Measurements from ENCODE around the gene CD44.
A peak's percentile ranks its signal among the peaks of the same experiment; 100 is the strongest.

The CD44 gene

DNA sequence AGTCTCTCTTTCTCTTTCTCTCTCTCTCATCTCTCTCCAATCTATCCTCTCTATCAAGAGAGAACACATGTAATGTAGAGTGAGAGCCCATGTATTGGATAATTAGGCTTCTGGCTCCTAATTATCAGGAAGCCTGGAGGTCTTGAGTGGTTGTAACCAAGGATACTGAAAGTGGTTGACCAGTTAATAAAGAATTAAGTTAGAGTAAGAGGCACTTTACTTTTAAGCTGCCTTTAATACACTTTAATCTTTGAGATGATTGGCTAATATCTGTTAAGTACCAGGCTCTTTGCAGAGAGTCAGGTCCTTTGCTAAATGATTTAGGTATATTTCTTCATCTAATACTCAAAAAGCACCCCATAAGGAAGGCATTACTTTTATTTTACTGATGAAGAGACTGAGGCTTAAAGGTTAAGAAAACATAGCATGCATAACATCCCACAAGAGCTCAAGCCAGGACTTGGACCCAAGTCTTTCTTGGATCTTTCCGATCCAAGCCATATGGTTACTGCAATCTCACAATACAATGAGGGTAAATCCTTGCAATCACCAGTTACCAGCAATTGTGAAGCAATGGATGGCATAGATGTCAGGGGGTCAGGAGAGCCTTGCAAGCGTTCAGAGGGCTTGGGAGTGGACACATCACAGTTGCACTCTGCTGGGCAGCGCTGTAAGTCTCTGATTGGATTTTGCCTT is 22.1 kb downstream of the CD44 start:
- no peak for DNase-seq
- peaks cover 3 to 19% (median 15%) of the 10 kb centered on the region in 4 experiments for H3K36me3 ChIP-seq (ENCODE audit: control insufficient read depth in 4 of 4, insufficient read depth in 4 of 4, low read length in 3 of 4)
- H3K9me3 ChIP-seq (ENCODE audit: control extremely low read depth in 1 of 5, control insufficient read depth in 4 of 5, insufficient read depth in 2 of 5, low read depth in 1 of 5, low read length in 4 of 5), result no peaks in the 10 kb centered on the region
- no peaks in the 10 kb centered on the region for H3K27me3 ChIP-seq (replicated peaks in 2 of 5; ENCODE audit: control insufficient read depth in 4 of 5, insufficient read depth in 5 of 5, low read length in 4 of 5)
- H3K4me1 ChIP-seq (ENCODE audit: control extremely low read depth in 1 of 4, control insufficient read depth in 4 of 4, insufficient read depth in 4 of 4, low read length in 3 of 4), result peaks cover 33 to 70% (median 51%) of the 10 kb centered on the region in 4 experiments
- H3K4me3 ChIP-seq (ENCODE audit: control insufficient read depth in 1 of 7, extremely low read depth in 1 of 7, insufficient read depth in 4 of 7, low read depth in 2 of 7, low read length in 6 of 7), result no peak overlapping the region
- WGBS (ENCODE audit: insufficient coverage), result 100% methylated on average over 1 of the region's 3 CpGs
- POLR2A ChIA-PET, result no interaction called here
- no peak overlapping the region for H3K27ac ChIP-seq (ENCODE audit: insufficient read depth in 1 of 2, low read depth in 1 of 2, low read length in 2 of 2, poor library complexity in 1 of 2, severe bottlenecking in 2 of 2)
- CTCF ChIA-PET, result interaction anchor here (0.6 to 2.1 kb wide), 5 partner anchors 11 to 161 kb away, joined by 3 to 8 read pairs (median 3); partner anchors contain the start of gene CD44

DNA sequence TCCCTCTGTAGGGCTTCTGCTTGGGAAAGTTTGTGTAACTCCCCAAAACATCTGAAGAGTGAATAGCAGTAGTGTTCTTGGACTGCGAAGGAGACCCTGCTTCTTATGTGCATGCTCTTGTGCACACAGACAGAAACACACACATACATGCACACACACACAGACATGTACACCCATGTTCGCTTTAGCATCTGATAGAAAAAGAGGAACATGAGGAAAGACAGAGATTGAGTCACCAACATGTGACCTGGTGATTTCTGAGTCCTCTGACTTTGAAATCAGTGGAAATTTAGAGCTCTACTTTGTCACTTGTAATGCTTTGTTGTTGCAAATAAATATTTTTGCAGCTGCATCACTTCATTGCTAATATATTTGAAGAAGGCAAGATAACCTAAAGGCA is 23.8 kb downstream of the CD44 start:
- Histone ChIP-seq H3K27ac (ENCODE audit: insufficient read depth in 1 of 2, low read depth in 1 of 2, low read length in 2 of 2, poor library complexity in 1 of 2, severe bottlenecking in 2 of 2) (no peak overlapping the region), H3K27me3 (replicated peaks in 2 of 5; ENCODE audit: control insufficient read depth in 4 of 5, insufficient read depth in 5 of 5, low read length in 4 of 5) (no peaks in the 10 kb centered on the region), H3K36me3 (ENCODE audit: control insufficient read depth in 4 of 4, insufficient read depth in 4 of 4, low read length in 3 of 4) (peaks cover 3 to 24% (median 13%) of the 10 kb centered on the region in 4 experiments), H3K4me1 (ENCODE audit: control extremely low read depth in 1 of 4, control insufficient read depth in 4 of 4, insufficient read depth in 4 of 4, low read length in 3 of 4) (peaks cover 47 to 75% (median 66%) of the 10 kb centered on the region in 4 experiments), H3K9me3 (ENCODE audit: control extremely low read depth in 1 of 5, control insufficient read depth in 4 of 5, insufficient read depth in 2 of 5, low read depth in 1 of 5, low read length in 4 of 5) (no peaks in the 10 kb centered on the region), H3K4me3 (ENCODE audit: control insufficient read depth in 1 of 7, extremely low read depth in 1 of 7, insufficient read depth in 4 of 7, low read depth in 2 of 7, low read length in 6 of 7) (no peak overlapping the region)
- 100% methylated on average over 1 of the region's 2 CpGs for WGBS (ENCODE audit: insufficient coverage)
- ChIA-PET POLR2A (interaction anchor here (0.6 to 1.0 kb wide), 3 partner anchors 12 to 624 kb away, joined by 3 to 5 read pairs (median 3); no protein-coding TSS in a partner anchor), CTCF (interaction anchor here (0.7 to 2.8 kb wide), 15 partner anchors 9 to 236 kb away, joined by 3 to 12 read pairs (median 5); no protein-coding TSS in a partner anchor)
- peak; percentile 88 to 96 (median 94) for DNase-seq

DNA sequence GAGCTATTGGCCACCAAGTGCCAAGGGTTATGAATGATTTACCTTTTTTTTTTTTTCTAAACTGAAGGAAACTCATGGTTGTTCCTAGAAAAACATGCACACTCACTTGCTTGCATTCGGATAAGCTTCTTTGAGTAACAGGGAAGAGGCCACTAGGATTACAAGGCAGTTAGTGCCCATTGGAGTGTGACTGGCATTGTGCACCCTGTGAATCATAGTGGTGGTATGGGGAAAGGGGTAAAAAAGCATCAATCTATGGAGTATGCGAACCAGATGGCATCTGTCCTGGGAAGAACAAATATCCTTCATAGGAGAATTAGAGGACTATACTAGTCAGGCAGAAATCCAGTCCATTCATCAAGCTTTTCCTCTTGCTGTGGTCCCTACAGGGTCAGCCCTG is 24.2 kb downstream of the CD44 start:
- no peaks in the 10 kb centered on the region for H3K27me3 ChIP-seq (replicated peaks in 2 of 5; ENCODE audit: control insufficient read depth in 4 of 5, insufficient read depth in 5 of 5, low read length in 4 of 5)
- POLR2A ChIA-PET, result interaction anchor here (0.6 to 1.0 kb wide), 3 partner anchors 12 to 624 kb away, joined by 3 to 5 read pairs (median 3); no protein-coding TSS in a partner anchor
- no peaks in the 10 kb centered on the region for H3K9me3 ChIP-seq (ENCODE audit: control extremely low read depth in 1 of 5, control insufficient read depth in 4 of 5, insufficient read depth in 2 of 5, low read depth in 1 of 5, low read length in 4 of 5)
- CTCF ChIA-PET, result interaction anchor here (0.7 to 2.8 kb wide), 15 partner anchors 8 to 236 kb away, joined by 3 to 12 read pairs (median 5); no protein-coding TSS in a partner anchor
- peaks cover 2 to 23% (median 13%) of the 10 kb centered on the region in 4 experiments for H3K36me3 ChIP-seq (ENCODE audit: control insufficient read depth in 4 of 4, insufficient read depth in 4 of 4, low read length in 3 of 4)
- no peak for DNase-seq
- 75% methylated on average over 2 of the region's 2 CpGs for WGBS (ENCODE audit: insufficient coverage)
- peaks cover 51 to 78% (median 68%) of the 10 kb centered on the region in 4 experiments for H3K4me1 ChIP-seq (ENCODE audit: control extremely low read depth in 1 of 4, control insufficient read depth in 4 of 4, insufficient read depth in 4 of 4, low read length in 3 of 4)
- no peak overlapping the region for H3K27ac ChIP-seq (ENCODE audit: insufficient read depth in 1 of 2, low read depth in 1 of 2, low read length in 2 of 2, poor library complexity in 1 of 2, severe bottlenecking in 2 of 2)
- H3K4me3 ChIP-seq (ENCODE audit: control insufficient read depth in 1 of 7, extremely low read depth in 1 of 7, insufficient read depth in 4 of 7, low read depth in 2 of 7, low read length in 6 of 7), result no peak overlapping the region

DNA sequence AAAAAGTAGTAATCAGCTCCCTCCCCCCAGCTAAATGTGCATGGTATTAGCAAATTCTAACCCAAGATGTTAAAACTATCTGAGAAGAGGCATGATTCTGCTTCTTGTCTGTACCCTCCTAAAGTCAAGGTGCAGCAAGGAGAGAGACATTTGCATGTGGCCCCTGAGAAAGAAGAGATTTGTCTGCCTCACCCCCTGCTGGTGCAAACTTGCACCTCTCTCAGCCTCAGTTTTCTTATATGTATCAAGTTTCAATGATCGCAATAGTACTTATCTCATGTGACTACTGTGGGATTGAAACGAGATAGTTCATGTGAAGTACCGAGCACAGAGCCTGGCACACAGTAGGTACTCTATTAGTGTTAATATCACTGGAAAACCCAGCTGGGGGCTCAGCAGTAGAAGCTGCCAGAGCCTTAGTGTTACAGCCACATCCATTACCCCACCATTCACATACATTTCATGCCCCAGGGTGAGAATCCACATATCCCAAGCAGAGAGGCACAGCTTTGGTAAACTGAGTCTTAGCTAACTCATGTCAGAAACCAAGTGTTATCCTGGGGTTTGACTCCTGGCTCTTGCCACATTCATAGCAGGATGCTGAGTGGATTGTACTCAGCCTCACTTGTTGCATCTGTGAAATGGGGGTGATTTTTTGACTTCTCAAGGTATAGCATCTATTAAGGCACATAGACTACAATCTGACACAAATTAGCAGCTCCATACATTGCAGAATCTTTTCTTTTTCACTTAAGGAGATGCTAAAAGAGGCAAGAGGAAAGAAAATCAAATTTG is 24.9 kb downstream of the CD44 start:
- DNase-seq, result no peak

DNA sequence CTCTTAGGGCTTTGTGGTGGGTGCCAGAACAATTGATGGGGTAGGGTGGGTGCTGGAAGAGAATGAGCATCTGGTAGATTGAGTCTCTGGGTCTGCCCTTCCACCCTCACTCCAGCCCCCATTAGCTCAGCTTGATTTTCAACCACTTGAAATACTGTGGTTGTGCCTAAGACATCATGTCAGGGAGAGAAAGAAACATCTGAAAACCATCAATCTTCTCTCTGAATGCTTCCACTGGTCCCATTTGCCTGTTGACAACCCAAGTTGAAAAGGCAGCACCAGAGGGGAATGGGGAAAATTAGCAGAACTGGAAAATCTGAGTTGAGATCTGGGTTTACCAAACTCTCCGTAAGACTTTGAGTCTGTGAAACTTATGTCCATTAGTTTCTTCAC is 26.1 kb downstream of the CD44 start:
- Histone ChIP-seq H3K9me3 (ENCODE audit: control extremely low read depth in 1 of 5, control insufficient read depth in 4 of 5, insufficient read depth in 2 of 5, low read depth in 1 of 5, low read length in 4 of 5) (no peaks in the 10 kb centered on the region), H3K4me3 (ENCODE audit: control insufficient read depth in 1 of 7, extremely low read depth in 1 of 7, insufficient read depth in 4 of 7, low read depth in 2 of 7, low read length in 6 of 7) (peak overlapping the region in 3 of 7 experiments; percentile 17 to 23 (median 23)), H3K27ac (ENCODE audit: insufficient read depth in 1 of 2, low read depth in 1 of 2, low read length in 2 of 2, poor library complexity in 1 of 2, severe bottlenecking in 2 of 2) (peak overlapping the region in 1 of 2 experiments; percentile 84), H3K36me3 (ENCODE audit: control insufficient read depth in 4 of 4, insufficient read depth in 4 of 4, low read length in 3 of 4) (peaks cover 2 to 26% (median 7%) of the 10 kb centered on the region in 4 experiments), H3K27me3 (replicated peaks in 2 of 5; ENCODE audit: control insufficient read depth in 4 of 5, insufficient read depth in 5 of 5, low read length in 4 of 5) (no peaks in the 10 kb centered on the region), H3K4me1 (ENCODE audit: control extremely low read depth in 1 of 4, control insufficient read depth in 4 of 4, insufficient read depth in 4 of 4, low read length in 3 of 4) (peaks cover 54 to 81% (median 73%) of the 10 kb centered on the region in 4 experiments)
- DNase-seq, result no peak
- ChIA-PET POLR2A (no interaction called here), CTCF (interaction anchor here (1.0 to 5.0 kb wide), 6 partner anchors 11 to 165 kb away, joined by 3 to 26 read pairs (median 5); no protein-coding TSS in a partner anchor)
- WGBS (ENCODE audit: insufficient coverage), result 100% methylated on average over 1 of the region's 1 CpG

More for the DNA sequence above, 24.9 kb downstream of the CD44 start:
- Histone ChIP-seq H3K9me3 (ENCODE audit: control extremely low read depth in 1 of 5, control insufficient read depth in 4 of 5, insufficient read depth in 2 of 5, low read depth in 1 of 5, low read length in 4 of 5) (no peaks in the 10 kb centered on the region), H3K36me3 (ENCODE audit: control insufficient read depth in 4 of 4, insufficient read depth in 4 of 4, low read length in 3 of 4) (peaks cover 2 to 22% (median 11%) of the 10 kb centered on the region in 4 experiments), H3K4me1 (ENCODE audit: control extremely low read depth in 1 of 4, control insufficient read depth in 4 of 4, insufficient read depth in 4 of 4, low read length in 3 of 4) (peaks cover 54 to 78% (median 71%) of the 10 kb centered on the region in 4 experiments), H3K4me3 (ENCODE audit: control insufficient read depth in 1 of 7, extremely low read depth in 1 of 7, insufficient read depth in 4 of 7, low read depth in 2 of 7, low read length in 6 of 7) (peak overlapping the region in 1 of 7 experiments; percentile 9), H3K27ac (ENCODE audit: insufficient read depth in 1 of 2, low read depth in 1 of 2, low read length in 2 of 2, poor library complexity in 1 of 2, severe bottlenecking in 2 of 2) (no peak overlapping the region), H3K27me3 (replicated peaks in 2 of 5; ENCODE audit: control insufficient read depth in 4 of 5, insufficient read depth in 5 of 5, low read length in 4 of 5) (no peaks in the 10 kb centered on the region)
- CTCF ChIA-PET, result interaction anchor here (1.0 to 2.8 kb wide), 10 partner anchors 8 to 237 kb away, joined by 4 to 12 read pairs (median 6); no protein-coding TSS in a partner anchor
- POLR2A ChIA-PET, result interaction anchor here (1.0 kb wide), 1 partner anchor 20 kb away, joined by 3 read pairs; no protein-coding TSS in a partner anchor
- 83% methylated on average over 1 of the region's 3 CpGs for WGBS (ENCODE audit: insufficient coverage)

DNA sequence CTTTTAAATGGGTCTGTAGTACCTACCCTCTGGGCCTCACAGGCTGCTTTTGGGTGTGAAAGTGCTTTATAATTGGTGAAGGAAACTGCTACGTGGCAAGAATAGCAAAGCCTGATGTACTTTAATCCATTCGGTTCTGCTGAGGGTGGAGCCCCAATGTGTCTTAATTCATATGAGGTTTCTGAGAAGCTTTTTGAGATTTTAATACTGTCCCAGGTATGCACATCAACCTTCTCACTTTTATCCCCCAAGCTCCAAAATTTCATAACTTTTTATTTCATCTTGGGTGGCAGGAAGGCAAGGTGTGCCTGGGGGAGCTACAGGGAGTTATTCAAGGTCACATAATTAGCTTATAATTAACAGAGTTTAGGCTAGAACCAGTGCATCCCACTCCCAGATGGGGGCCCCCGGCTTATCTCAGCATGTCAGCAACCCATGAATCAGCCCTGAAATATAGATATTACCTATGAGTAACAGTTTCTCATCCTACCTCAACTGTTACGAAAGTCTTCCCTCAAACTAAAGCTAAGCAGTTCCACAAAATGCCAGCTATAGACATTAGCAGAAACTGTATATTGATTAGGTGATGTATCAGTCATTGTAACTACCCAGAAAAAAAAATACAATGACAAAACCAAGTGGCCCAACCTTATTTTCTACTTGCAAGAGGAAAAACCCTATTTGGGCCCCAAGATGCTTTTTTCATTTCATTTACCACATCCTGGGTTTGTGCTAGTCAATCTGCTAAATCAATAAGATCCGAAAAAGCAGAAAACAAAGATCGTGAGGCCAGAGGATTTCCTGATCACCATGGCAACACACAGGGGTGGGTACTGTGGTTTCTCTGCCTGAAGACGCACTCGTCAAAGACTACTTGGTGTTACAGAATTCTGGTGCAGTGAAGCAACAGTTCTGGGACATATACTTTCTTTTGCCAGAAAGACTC is 26.7 kb downstream of the CD44 start:
- peaks cover 54 to 86% (median 75%) of the 10 kb centered on the region in 4 experiments for H3K4me1 ChIP-seq (ENCODE audit: control extremely low read depth in 1 of 4, control insufficient read depth in 4 of 4, insufficient read depth in 4 of 4, low read length in 3 of 4)
- peak overlapping the region in 6 of 7 experiments; percentile 0 to 62 (median 32) for H3K4me3 ChIP-seq (ENCODE audit: control insufficient read depth in 1 of 7, extremely low read depth in 1 of 7, insufficient read depth in 4 of 7, low read depth in 2 of 7, low read length in 6 of 7)
- peak overlapping the region; percentile 73 to 84 for H3K27ac ChIP-seq (ENCODE audit: insufficient read depth in 1 of 2, low read depth in 1 of 2, low read length in 2 of 2, poor library complexity in 1 of 2, severe bottlenecking in 2 of 2)
- peaks cover 2 to 28% (median 4%) of the 10 kb centered on the region in 4 experiments for H3K36me3 ChIP-seq (ENCODE audit: control insufficient read depth in 4 of 4, insufficient read depth in 4 of 4, low read length in 3 of 4)
- ChIA-PET CTCF (interaction anchor here (0.7 to 5.0 kb wide), 6 partner anchors 13 to 169 kb away, joined by 3 to 26 read pairs (median 5); no protein-coding TSS in a partner anchor), POLR2A (interaction anchor here (1.1 kb wide), 1 partner anchor 11 kb away, joined by 3 read pairs; no protein-coding TSS in a partner anchor)
- peak; percentile 93 to 98 (median 98) for DNase-seq
- no peaks in the 10 kb centered on the region for H3K27me3 ChIP-seq (replicated peaks in 2 of 5; ENCODE audit: control insufficient read depth in 4 of 5, insufficient read depth in 5 of 5, low read length in 4 of 5)
- no peaks in the 10 kb centered on the region for H3K9me3 ChIP-seq (ENCODE audit: control extremely low read depth in 1 of 5, control insufficient read depth in 4 of 5, insufficient read depth in 2 of 5, low read depth in 1 of 5, low read length in 4 of 5)
- 10% methylated on average over 4 of the region's 8 CpGs for WGBS (ENCODE audit: insufficient coverage)
